HG02938 (cell line): ENCODE measurements around the gene LRRC37B.
"Not testable (repeated sequence)": the region's sequence is repeated elsewhere in the genome, so short reads cannot be mapped to it uniquely, and the experiment has no call there.

Source experiments
- ATAC-seq: cut with Tn5 transposase; IDR thresholded peaks from one replicate; pipeline ENCODE4 v1.9.1; 2021; ENCODE audit warnings: mild to moderate bottlenecking, moderate library complexity; ENCODE audit not compliant: unreplicated experiment

LRRC37B gene

DNA sequence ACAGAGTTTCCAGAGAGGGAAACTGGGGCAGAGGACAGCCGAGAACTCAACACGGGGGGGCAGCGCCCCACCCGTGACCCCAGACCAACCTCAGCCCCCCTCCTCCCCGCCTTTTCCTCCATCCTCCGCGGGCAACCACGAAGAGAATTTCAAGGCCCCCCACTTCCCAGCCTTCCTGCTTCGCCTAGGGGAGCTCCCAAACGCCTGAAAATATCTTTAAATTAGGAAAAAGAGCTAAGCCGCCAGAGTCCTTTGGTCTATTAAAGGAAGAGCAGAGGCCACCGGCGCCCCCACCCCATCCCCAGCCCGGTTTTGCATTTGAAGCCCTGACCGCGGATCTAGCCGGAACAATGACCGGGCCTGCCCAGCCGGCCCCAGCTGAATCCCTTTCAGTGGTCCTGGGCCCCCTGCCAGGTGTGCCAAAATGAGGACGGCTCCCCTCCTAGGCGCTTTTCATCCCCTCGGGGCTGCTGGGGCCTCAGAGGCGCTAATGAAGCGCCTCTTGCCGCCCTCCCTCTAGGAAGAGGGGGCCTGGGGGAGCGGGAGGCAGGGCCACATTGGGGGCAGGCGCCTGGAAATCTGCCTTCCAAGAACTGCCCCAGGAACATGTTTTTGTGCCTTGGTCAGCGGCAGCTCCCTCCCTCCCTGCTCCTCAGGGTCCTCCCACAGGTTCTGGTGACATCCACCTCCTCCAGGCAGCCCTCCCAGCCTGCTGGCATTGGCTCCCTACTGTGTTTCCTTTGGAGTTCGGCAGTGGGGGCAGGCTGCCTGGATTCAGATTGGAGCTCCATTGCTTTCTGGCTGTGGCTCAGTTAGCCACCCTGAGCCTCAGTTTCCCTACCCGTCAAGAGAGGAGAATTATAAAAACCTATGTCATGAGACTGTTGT, 78.0 kb downstream of the LRRC37B start:
- not testable (repeated sequence) for ATAC-seq

DNA sequence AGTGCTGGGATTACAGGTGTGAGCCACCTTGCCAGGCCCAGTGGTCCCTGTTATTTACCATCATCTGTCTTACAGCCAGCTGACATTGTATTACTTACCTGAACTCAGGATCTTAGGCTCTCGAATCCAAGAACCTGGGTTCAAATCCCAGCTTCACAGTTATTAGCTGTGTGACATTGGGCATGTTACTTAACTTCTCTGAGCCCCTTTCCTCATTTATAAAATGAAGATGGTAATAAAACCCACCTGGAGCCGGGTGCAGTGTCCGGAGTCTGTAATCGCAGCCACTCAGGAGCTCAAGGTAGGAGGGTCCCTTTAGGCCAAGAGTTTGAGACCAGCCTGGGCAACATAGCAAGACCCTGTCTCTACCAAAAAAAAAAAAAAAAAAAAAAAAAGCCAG, 79.7 kb downstream of the LRRC37B start:
- not testable (repeated sequence) for ATAC-seq

DNA sequence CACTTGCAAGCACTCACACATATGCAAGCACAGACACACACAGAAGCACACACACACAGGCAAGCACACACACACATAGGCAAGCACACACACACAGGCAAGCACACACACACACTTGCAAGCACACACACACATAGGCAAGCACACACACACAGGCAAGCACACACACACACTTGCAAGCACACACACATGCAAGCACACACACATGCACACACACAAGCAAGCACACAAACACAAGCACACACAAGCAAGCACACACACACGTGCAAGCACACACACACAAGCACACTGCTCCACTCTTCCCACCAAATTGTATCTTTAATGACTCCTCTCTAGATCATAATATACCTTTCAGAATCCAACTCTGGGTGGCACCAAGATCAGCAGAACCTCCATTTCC, 84.9 kb downstream of the LRRC37B start:
- ATAC-seq = not testable (repeated sequence)

DNA sequence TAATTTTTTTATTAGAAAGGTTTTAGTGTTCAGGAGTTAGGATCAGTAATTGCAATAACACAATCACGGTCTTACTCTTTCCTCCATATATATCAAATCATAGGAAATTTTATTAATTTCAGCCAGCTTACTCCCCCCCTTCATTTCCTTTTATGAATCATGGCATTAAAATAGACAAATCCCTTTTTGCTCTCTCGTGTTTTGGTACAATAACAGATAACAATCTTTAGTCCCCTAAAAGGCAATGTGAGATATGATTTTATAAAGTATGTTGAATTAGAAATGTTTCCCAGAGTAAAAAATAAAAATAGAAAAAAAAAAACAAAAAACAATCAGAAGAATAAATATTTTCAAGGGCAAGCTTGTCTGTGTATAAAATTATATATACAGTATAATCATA, 92.5 kb downstream of the LRRC37B start:
- no peak for ATAC-seq

DNA sequence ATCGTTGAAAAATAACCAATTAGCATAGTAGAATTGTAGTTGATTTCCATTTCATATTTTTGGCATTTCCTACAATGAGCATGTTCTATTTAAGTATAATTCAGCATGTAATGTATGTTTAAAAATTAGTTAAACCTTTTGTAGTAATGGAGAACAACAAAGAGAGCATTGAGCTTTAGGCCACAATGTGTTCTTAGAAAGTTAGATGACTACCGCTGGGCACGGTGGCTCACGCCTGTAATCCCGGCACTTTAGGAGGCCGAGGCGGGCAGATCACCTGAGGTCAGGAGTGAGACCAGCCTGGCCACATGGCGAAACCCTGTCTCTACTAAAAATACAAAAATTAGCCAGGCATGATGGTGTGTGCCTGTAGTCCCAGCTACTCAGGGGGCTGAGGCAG, 93.1 kb downstream of the LRRC37B start:
- not testable (repeated sequence) for ATAC-seq

DNA sequence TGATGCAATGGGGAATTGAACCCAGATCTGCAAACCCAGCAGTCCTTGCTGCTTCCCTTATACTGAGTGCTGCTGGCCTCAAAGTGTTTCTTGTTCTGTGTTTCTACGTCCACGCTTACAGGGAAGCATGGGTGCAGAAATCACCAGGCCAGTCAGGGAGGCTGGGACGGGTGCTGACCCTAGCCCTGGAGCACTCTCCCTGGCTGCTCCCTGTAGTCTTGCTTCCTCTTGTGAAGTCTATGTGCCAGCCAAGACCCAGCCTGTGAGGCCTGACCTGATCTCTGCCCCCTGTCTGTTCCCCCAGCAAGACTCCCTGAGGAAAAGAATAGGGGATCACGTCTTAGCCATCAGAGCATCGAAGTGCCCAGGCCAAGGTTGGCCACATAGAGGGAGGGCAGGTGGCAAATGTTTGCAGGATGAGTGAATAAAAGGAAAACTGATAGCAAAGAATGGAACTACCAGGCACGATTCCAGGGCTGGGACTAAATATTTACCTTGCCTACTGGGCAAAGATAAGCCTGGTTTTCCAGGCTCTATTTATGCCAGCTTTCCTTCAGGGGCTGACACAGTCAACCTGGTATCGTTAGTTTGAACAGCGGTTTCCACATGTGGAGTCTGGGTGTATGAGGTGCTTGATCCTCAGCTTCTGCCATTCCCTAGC, 93.9 kb downstream of the LRRC37B start:
- ATAC-seq = no peak

DNA sequence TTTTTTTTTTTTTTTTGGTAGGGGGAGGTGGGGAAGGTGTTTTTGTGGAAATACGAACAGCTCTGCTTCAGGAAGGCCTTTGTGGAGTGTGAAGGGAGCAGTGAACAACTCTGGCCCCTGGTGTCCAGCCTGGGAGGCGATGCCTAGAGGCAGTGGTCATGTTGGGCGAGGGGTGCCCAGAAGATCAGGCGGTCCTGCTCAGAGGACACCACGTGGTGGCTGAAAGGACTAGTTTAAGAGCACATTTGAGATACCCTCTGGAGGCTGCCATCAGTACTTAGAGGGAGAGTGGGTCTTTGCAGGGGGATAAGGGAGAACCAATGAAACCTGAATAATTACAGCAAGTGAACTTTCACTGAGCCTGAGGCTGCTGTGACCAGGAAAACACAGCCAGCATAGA, 95.0 kb downstream of the LRRC37B start:
- no peak for ATAC-seq

DNA sequence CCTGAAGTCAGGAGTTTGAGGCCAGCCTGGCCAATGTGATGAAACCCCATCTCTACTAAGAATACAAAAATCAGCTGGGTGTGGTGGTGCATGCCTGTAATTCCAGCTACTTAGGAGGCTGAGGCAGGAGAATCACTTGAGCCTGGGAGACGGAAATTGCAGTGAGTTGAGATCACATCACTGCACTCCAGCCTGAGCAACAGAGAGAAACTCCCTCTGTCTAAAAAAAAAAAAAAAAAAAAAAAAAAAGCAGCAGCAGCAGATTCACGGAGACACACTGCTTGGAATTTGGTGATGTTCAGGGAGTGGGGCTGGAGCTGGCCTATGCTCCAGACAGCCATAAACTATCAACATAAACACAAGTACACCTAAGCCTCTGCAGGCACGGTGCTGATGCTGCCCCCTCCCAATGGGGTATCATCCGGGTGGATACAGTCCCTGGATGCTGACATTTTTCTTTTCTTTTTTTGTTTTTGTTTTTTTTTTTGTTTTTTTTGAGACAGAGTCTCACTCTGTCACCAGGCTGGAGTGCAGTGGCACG, 95.5 kb downstream of the LRRC37B start:
- ATAC-seq = no peak
